ENCODE data around the gene NEK6.

GRCh38 chr9:124238546-124239140, 19.1 kb upstream of the NEK6 start:
- TF ChIP-seq POLR2A (IDR thresholded peaks at IDR 0.05), result no peak
- TF ChIP-seq, protein P1, sequence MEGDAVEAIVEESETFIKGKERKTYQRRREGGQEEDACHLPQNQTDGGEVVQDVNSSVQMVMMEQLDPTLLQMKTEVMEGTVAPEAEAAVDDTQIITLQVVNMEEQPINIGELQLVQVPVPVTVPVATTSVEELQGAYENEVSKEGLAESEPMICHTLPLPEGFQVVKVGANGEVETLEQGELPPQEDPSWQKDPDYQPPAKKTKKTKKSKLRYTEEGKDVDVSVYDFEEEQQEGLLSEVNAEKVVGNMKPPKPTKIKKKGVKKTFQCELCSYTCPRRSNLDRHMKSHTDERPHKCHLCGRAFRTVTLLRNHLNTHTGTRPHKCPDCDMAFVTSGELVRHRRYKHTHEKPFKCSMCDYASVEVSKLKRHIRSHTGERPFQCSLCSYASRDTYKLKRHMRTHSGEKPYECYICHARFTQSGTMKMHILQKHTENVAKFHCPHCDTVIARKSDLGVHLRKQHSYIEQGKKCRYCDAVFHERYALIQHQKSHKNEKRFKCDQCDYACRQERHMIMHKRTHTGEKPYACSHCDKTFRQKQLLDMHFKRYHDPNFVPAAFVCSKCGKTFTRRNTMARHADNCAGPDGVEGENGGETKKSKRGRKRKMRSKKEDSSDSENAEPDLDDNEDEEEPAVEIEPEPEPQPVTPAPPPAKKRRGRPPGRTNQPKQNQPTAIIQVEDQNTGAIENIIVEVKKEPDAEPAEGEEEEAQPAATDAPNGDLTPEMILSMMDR (IDR thresholded peaks at IDR 0.05), result no peak

Measured in lower leg skin (tissue), 3 donors.